Neuron (in vitro differentiated cells): ENCODE data around the gene FHL3.
A peak's percentile ranks its signal among the peaks of the same experiment; 100 is the strongest.
"Not testable (repeated sequence)": the region's sequence is repeated elsewhere in the genome, so short reads cannot be mapped to it uniquely, and the experiment has no call there.

Source experiments
- H2AFZ ChIP-seq: one replicate; pipeline ENCODE4 v1.6.1; 2013; ENCODE audit warnings: low read depth, mild to moderate bottlenecking, inconsistent platforms, low read length, moderate library complexity
- H3K27me3 ChIP-seq: one replicate; pipeline ENCODE4 v1.6.1; 2013; ENCODE audit warnings: low read length; ENCODE audit not compliant: insufficient read depth
- H3K36me3 ChIP-seq: one replicate; pipeline ENCODE4 v1.6.1; 2013; ENCODE audit warnings: low read length; ENCODE audit not compliant: insufficient read depth
- H3K4me1 ChIP-seq: one replicate; pipeline ENCODE4 v1.6.1; 2013; ENCODE audit warnings: low read length; ENCODE audit not compliant: insufficient read depth
- H3K4me3 ChIP-seq: 2 replicates; pipeline ENCODE4 v1.5.1; 2013; ENCODE audit warnings: mild to moderate bottlenecking, low read length, moderate library complexity
- H3K9me3 ChIP-seq: one replicate; pipeline ENCODE4 v1.6.1; 2013; ENCODE audit warnings: low read length

FHL3 gene

GRCh38 chr1:38043036-38043747 is 37.9 kb upstream of the FHL3 start:
- Histone ChIP-seq H3K36me3 (peaks cover 3% of the 10 kb centered on the region), H3K4me3 (peak overlapping the region; percentile 52), H3K27me3 (no peaks in the 10 kb centered on the region), H3K9me3 (no peaks in the 10 kb centered on the region), H3K4me1 (peaks cover 13% of the 10 kb centered on the region), H2AFZ (no peak overlapping the region)

GRCh38 chr1:38041936-38042834 is 36.9 kb upstream of the FHL3 start:
- H3K27me3 ChIP-seq, result no peaks in the 10 kb centered on the region
- no peak overlapping the region for H3K4me3 ChIP-seq
- H3K9me3 ChIP-seq, result no peaks in the 10 kb centered on the region
- peaks cover 3% of the 10 kb centered on the region for H3K36me3 ChIP-seq
- H2AFZ ChIP-seq, result no peak overlapping the region
- peaks cover 11% of the 10 kb centered on the region for H3K4me1 ChIP-seq

- Histone ChIP-seq H3K9me3 (no peaks in the 10 kb centered on the region), H3K36me3 (peaks cover 3% of the 10 kb centered on the region), H3K4me3 (no peak overlapping the region), H3K27me3 (no peaks in the 10 kb centered on the region), H2AFZ (no peak overlapping the region), H3K4me1 (peaks cover 11% of the 10 kb centered on the region)
Observed at GRCh38 chr1:38039331-38040088, 34.2 kb upstream of the FHL3 start.

GRCh38 chr1:38038861-38039260 is 33.5 kb upstream of the FHL3 start:
- Histone ChIP-seq H3K36me3 (peaks cover 3% of the 10 kb centered on the region), H3K4me3 (no peak overlapping the region), H3K4me1 (peaks cover 9% of the 10 kb centered on the region)

GRCh38 chr1:38037221-38037939 is 32.1 kb upstream of the FHL3 start:
- no peaks in the 10 kb centered on the region for H3K9me3 ChIP-seq
- peaks cover 2% of the 10 kb centered on the region for H3K36me3 ChIP-seq
- no peak overlapping the region for H3K4me3 ChIP-seq
- no peaks in the 10 kb centered on the region for H3K4me1 ChIP-seq
- no peaks in the 10 kb centered on the region for H3K27me3 ChIP-seq
- H2AFZ ChIP-seq, result no peak overlapping the region

More at GRCh38 chr1:38038861-38039260, 33.5 kb upstream of the FHL3 start:
- Histone ChIP-seq H2AFZ (no peak overlapping the region), H3K9me3 (no peaks in the 10 kb centered on the region), H3K27me3 (no peaks in the 10 kb centered on the region)

- H2AFZ ChIP-seq, result no peak overlapping the region
- peaks cover 9% of the 10 kb centered on the region for H3K4me1 ChIP-seq
- H3K36me3 ChIP-seq, result no peaks in the 10 kb centered on the region
- H3K9me3 ChIP-seq, result no peaks in the 10 kb centered on the region
- no peaks in the 10 kb centered on the region for H3K27me3 ChIP-seq
- no peak overlapping the region for H3K4me3 ChIP-seq
Observed at GRCh38 chr1:38034871-38035270, 29.6 kb upstream of the FHL3 start.

- not testable (repeated sequence) for H3K4me3 ChIP-seq, H3K27me3 ChIP-seq, H2AFZ ChIP-seq, H3K36me3 ChIP-seq, H3K9me3 ChIP-seq
- H3K4me1 ChIP-seq, result peaks cover 22% of the 10 kb centered on the region
Observed at GRCh38 chr1:38032992-38033391, 27.7 kb upstream of the FHL3 start.

GRCh38 chr1:38031513-38031866 is 26.2 kb upstream of the FHL3 start:
- Histone ChIP-seq H3K9me3 (no peaks in the 10 kb centered on the region), H3K4me1 (peaks cover 22% of the 10 kb centered on the region), H3K4me3 (no peak overlapping the region), H2AFZ (no peak overlapping the region), H3K36me3 (no peaks in the 10 kb centered on the region), H3K27me3 (no peaks in the 10 kb centered on the region)

- Histone ChIP-seq H2AFZ (no peak overlapping the region), H3K27me3 (no peaks in the 10 kb centered on the region), H3K4me1 (peaks cover 22% of the 10 kb centered on the region), H3K4me3 (no peak overlapping the region), H3K9me3 (no peaks in the 10 kb centered on the region), H3K36me3 (peaks cover 4% of the 10 kb centered on the region)
Observed at GRCh38 chr1:38030596-38031512, 25.5 kb upstream of the FHL3 start.

- Histone ChIP-seq H3K36me3 (peaks cover 13% of the 10 kb centered on the region), H3K4me3 (no peak overlapping the region), H2AFZ (no peak overlapping the region), H3K27me3 (no peaks in the 10 kb centered on the region), H3K4me1 (peaks cover 22% of the 10 kb centered on the region), H3K9me3 (no peaks in the 10 kb centered on the region)
Observed at GRCh38 chr1:38029685-38030511, 24.6 kb upstream of the FHL3 start.

- H3K4me3 ChIP-seq, result no peak overlapping the region
- no peak overlapping the region for H2AFZ ChIP-seq
- H3K4me1 ChIP-seq, result peaks cover 22% of the 10 kb centered on the region
- no peaks in the 10 kb centered on the region for H3K27me3 ChIP-seq
- H3K9me3 ChIP-seq, result no peaks in the 10 kb centered on the region
- H3K36me3 ChIP-seq, result peaks cover 16% of the 10 kb centered on the region
Observed at GRCh38 chr1:38029081-38029681, 23.9 kb upstream of the FHL3 start.
